Type B pancreatic cell (in vitro differentiated cells): Measurements from ENCODE around the gene IL36B. TPM values are rescaled to one million over a fixed set of nuclear protein-coding genes. Genes with fewer than 3 reads are reported as not detected.

Source experiments
- DNase-seq: peaks from one replicate; pipeline ENCODE4 v3.0.0; 2021; ENCODE audit warnings: mixed read lengths; ENCODE audit not compliant: unreplicated experiment; ENCODE audit errors: extremely low spot score
- H3K27ac Mint-ChIP-seq: 2 replicates; pipeline ENCODE4 v1.8.0; 2021; ENCODE audit warnings: mild to moderate bottlenecking, mixed read lengths
- H3K27me3 Mint-ChIP-seq: 2 replicates; pipeline ENCODE4 v1.8.0; 2021; ENCODE audit warnings: mixed read lengths
- H3K36me3 Mint-ChIP-seq: 2 replicates; pipeline ENCODE4 v1.8.0; 2021; ENCODE audit warnings: mixed read lengths
- H3K4me1 Mint-ChIP-seq: one replicate; pipeline ENCODE4 v1.8.0; 2021; ENCODE audit warnings: mixed read lengths; ENCODE audit not compliant: unreplicated experiment
- H3K4me3 Mint-ChIP-seq: 2 replicates; pipeline ENCODE4 v1.8.0; 2021; ENCODE audit warnings: mild to moderate bottlenecking, mixed read lengths
- H3K9me3 Mint-ChIP-seq: 2 replicates; pipeline ENCODE4 v1.8.0; 2021; ENCODE audit warnings: mixed read lengths
- total RNA-seq: library from RNA; stranded (reverse); gene quantifications from 2 replicates; pipeline ENCODE4 v1.2.1, GENCODE V29; 2021; ENCODE audit warnings: low replicate concordance
- TF ChIP-seq, protein P1 (sequence below): fragments of 200-600 bp; sonication (generic); conservative IDR thresholded peaks from 2 replicates; pipeline ENCODE4 v1.5.0; 2021; ENCODE audit warnings: antibody characterized with exemption, mild to moderate bottlenecking

Gene IL36B
- total RNA-seq, 1 donor from 2014 or later, result not detected

DNA sequence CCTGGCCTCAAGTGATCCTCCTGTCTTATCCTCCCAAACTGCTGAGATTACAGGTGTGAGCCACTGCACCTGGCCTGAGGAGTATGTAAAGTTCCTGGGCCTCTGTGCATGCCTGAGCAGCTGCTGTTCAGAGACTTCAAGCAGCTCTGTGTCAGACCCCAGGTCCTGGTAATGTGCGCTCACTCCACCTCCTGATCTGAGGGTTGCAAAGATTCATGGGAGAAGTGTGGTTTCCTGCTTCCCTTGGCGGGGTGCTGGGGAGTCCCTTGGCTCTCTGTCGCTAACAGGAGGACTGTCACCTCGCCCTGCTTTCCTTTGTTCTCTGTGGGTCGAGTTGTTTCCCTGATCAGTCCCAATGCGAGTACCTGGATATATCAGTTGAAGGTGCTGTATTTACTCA, 56.0 kb downstream of the IL36B start:
- Mint-ChIP-seq H3K4me3 (no peak overlapping the region), H3K27me3 (peaks cover 20% of the 10 kb centered on the region), H3K36me3 (no peaks in the 10 kb centered on the region), H3K27ac (no peak overlapping the region), H3K9me3 (peaks cover 10% of the 10 kb centered on the region), H3K4me1 (no peaks in the 10 kb centered on the region)
- no peak for DNase-seq
- TF ChIP-seq, protein P1, sequence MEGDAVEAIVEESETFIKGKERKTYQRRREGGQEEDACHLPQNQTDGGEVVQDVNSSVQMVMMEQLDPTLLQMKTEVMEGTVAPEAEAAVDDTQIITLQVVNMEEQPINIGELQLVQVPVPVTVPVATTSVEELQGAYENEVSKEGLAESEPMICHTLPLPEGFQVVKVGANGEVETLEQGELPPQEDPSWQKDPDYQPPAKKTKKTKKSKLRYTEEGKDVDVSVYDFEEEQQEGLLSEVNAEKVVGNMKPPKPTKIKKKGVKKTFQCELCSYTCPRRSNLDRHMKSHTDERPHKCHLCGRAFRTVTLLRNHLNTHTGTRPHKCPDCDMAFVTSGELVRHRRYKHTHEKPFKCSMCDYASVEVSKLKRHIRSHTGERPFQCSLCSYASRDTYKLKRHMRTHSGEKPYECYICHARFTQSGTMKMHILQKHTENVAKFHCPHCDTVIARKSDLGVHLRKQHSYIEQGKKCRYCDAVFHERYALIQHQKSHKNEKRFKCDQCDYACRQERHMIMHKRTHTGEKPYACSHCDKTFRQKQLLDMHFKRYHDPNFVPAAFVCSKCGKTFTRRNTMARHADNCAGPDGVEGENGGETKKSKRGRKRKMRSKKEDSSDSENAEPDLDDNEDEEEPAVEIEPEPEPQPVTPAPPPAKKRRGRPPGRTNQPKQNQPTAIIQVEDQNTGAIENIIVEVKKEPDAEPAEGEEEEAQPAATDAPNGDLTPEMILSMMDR, result no peak

DNA sequence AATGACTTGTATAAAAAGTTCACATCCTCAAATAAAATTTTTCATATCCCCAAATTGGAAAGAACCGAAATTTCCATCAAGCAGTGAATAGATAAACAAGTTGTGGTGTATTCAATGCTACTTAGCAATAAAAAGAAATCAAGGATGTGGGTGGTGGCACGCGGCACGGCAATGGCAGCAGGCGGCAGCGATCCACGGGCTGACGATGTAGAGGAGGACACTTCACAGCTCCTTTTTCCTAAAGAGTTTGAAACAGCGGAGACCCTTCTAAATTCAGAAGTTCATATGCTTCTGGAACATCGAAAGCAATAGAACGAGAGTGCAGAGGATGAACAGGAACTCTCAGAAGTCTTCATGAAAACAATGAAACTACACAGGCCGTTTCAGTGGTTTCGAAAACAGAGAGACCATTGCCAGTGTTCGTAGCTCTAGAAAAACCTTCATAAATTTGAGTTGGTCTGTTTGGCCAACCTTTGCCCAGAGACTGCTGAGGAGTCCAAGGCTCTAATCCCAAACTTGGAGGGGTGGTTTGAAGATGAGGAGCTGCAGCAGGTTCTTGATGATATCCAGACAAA, 57.2 kb downstream of the IL36B start:
- H3K36me3 Mint-ChIP-seq, result no peaks in the 10 kb centered on the region
- no peak for DNase-seq
- H3K4me1 Mint-ChIP-seq, result no peaks in the 10 kb centered on the region
- peaks cover 15% of the 10 kb centered on the region for H3K27me3 Mint-ChIP-seq
- TF ChIP-seq, protein P1, result no peak
- H3K27ac Mint-ChIP-seq, result no peak overlapping the region
- H3K9me3 Mint-ChIP-seq, result no peaks in the 10 kb centered on the region
- no peak overlapping the region for H3K4me3 Mint-ChIP-seq

DNA sequence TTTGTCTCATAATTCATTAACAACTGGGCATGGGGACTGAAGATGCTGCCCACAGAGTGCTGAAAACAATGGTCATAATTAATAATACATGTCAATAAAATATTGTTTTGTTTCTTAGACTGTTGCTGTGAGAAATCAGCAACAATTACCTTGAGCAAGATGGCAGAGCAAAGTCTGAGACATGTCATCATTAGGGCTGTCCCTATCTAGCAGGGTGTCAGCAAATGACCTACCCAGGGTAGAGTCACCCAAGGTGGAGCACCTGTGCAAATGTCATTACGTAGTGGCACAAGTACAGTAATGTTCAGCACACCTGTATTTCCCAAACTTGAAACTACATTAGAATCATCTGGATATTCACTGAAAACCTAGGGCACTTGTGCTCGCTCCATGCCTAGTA, 58.0 kb downstream of the IL36B start:
- TF ChIP-seq, protein P1, result no peak
- H3K27ac Mint-ChIP-seq, result no peak overlapping the region
- no peaks in the 10 kb centered on the region for H3K36me3 Mint-ChIP-seq
- no peaks in the 10 kb centered on the region for H3K4me1 Mint-ChIP-seq
- no peaks in the 10 kb centered on the region for H3K9me3 Mint-ChIP-seq
- no peak overlapping the region for H3K4me3 Mint-ChIP-seq
- no peak for DNase-seq
- H3K27me3 Mint-ChIP-seq, result peaks cover 17% of the 10 kb centered on the region

DNA sequence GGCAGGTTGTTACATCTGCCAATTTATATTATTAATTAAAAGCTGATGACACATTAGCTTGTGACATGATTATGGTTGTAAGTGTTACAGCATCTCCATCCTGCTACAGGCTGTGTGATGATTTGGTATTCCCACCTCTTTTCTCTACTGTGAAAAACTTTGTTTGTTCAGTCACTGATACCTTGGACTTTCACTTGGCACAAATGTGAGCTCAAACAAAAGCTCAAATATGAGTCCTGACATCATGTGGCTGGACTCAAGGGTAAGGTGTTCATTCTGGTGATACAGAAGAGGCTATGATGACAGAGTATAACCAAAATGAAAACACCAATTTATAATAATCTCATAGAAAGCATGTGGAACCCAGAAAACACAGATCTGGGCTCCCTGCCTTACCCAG, 58.8 kb downstream of the IL36B start:
- TF ChIP-seq, protein P1, result no peak
- Mint-ChIP-seq H3K9me3 (no peaks in the 10 kb centered on the region), H3K4me1 (no peaks in the 10 kb centered on the region), H3K36me3 (no peaks in the 10 kb centered on the region), H3K27ac (no peak overlapping the region), H3K4me3 (no peak overlapping the region), H3K27me3 (peaks cover 13% of the 10 kb centered on the region)
- DNase-seq, result no peak

DNA sequence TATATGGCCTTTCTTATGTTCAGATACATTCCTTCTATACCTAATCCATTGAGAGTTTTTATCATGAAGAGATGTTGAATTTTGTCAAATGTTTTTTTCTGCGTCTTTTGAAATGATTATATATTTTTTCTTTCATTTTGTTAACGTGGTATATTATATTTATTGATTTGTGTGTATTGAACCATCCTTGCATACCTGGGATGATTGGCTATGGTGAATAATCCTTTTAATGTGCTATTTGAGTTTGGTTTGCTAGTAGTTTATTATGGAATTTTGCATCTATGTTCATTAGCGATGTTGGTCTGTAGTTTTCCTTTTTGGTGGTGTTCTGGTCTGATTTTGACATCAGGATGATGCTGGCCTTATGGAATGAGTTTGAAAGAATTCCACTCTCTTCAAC, 63.1 kb downstream of the IL36B start:
- no peaks in the 10 kb centered on the region for H3K4me1 Mint-ChIP-seq
- H3K27me3 Mint-ChIP-seq, result peaks cover 6% of the 10 kb centered on the region

More for the DNA sequence above, 63.1 kb downstream of the IL36B start:
- no peak overlapping the region for H3K4me3 Mint-ChIP-seq
- DNase-seq, result no peak
- TF ChIP-seq, protein P1, result no peak
- no peaks in the 10 kb centered on the region for H3K9me3 Mint-ChIP-seq
- H3K27ac Mint-ChIP-seq, result no peak overlapping the region
- no peaks in the 10 kb centered on the region for H3K36me3 Mint-ChIP-seq
